KMS-11 (cell line): ENCODE data around the gene C1QTNF9B.
"Not testable (repeated sequence)": the region's sequence is repeated elsewhere in the genome, so short reads cannot be mapped to it uniquely, and the experiment has no call there.

ENCODE experiments used
- H2AFZ ChIP-seq: fragments of 200-600 bp; sonication (generic); 2 replicates; pipeline ENCODE4 v1.6.1; 2016; ENCODE audit warnings: antibody characterized with exemption, mixed run types, low read depth
- H3K27ac ChIP-seq: fragments of 200-600 bp; sonication (generic); 2 replicates; pipeline ENCODE4 v1.6.1; 2016; ENCODE audit warnings: mild to moderate bottlenecking, mixed run types
- H3K27me3 ChIP-seq: fragments of 200-600 bp; sonication (generic); 2 replicates; pipeline ENCODE4 v1.6.1; 2017; ENCODE audit warnings: mild to moderate bottlenecking, low read depth, mixed run types, moderate library complexity; ENCODE audit not compliant: insufficient read depth
- H3K36me3 ChIP-seq: fragments of 200-600 bp; sonication (generic); 2 replicates; pipeline ENCODE4 v1.6.1; 2017; ENCODE audit warnings: mild to moderate bottlenecking, mixed run types; ENCODE audit not compliant: insufficient read depth
- H3K4me1 ChIP-seq: fragments of 200-600 bp; sonication (generic); 2 replicates; pipeline ENCODE4 v1.6.1; 2016; ENCODE audit warnings: mild to moderate bottlenecking, low read depth, mixed run types; ENCODE audit not compliant: poor library complexity, severe bottlenecking
- H3K4me2 ChIP-seq: fragments of 200-600 bp; sonication (generic); 2 replicates; pipeline ENCODE4 v1.7.0; 2016; ENCODE audit warnings: mild to moderate bottlenecking, mixed run types
- H3K4me3 ChIP-seq: fragments of 200-600 bp; sonication (generic); IDR thresholded peaks from 2 replicates; pipeline ENCODE4 v1.6.1; 2017; ENCODE audit warnings: low read depth, low read length, mixed read lengths; ENCODE audit not compliant: insufficient read depth
- H3K79me2 ChIP-seq: fragments of 200-600 bp; sonication (generic); 2 replicates; pipeline ENCODE4 v1.6.1; 2016; ENCODE audit warnings: low read depth, mixed run types; ENCODE audit not compliant: insufficient read depth
- H3K9ac ChIP-seq: fragments of 200-600 bp; sonication (generic); 2 replicates; pipeline ENCODE4 v1.6.1; 2016; ENCODE audit warnings: mild to moderate bottlenecking, mixed run types
- H4K20me1 ChIP-seq: fragments of 200-600 bp; sonication (generic); 2 replicates; pipeline ENCODE4 v1.6.1; 2016; ENCODE audit warnings: mild to moderate bottlenecking, mixed run types; ENCODE audit not compliant: insufficient read depth
- TF ChIP-seq, protein P1 (sequence below): fragments of 200-600 bp; sonication (generic); conservative IDR thresholded peaks from 2 replicates; pipeline ENCODE4 v1.6.1; 2017; ENCODE audit warnings: low read depth, mild to moderate bottlenecking, antibody characterized with exemption, low read length, moderate library complexity, mixed read lengths

The C1QTNF9B gene

DNA sequence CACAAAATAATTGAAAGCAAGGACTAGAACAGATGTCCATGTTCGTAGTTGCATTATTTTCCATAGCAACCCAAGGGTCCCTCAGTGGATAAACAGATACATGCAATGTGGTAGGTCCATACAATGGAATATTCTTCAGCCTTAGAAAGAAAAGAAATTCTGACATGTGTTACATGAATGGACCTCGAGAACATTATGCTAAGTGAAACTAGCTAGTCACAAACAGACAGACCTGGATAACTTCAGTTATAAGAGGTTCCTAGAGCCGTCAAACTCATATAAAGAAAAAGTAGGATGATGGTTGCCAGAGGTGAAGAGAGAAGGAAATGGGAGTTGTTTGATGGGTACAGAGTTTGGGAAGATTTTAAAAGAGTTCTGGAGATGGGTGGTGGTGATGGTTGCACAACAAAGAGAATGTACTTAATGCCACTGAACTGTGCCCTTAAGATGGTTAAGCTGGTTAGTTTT lies at the start of gene C1QTNF9B:
TSS of gene C1QTNF9B (minus strand) at position 51 of the 468 bp plus-strand sequence.
- not testable (repeated sequence) for H3K4me1 ChIP-seq, H4K20me1 ChIP-seq, H3K9ac ChIP-seq, H3K27me3 ChIP-seq, H3K27ac ChIP-seq, H2AFZ ChIP-seq, H3K79me2 ChIP-seq, H3K4me2 ChIP-seq, H3K4me3 ChIP-seq, H3K36me3 ChIP-seq

DNA sequence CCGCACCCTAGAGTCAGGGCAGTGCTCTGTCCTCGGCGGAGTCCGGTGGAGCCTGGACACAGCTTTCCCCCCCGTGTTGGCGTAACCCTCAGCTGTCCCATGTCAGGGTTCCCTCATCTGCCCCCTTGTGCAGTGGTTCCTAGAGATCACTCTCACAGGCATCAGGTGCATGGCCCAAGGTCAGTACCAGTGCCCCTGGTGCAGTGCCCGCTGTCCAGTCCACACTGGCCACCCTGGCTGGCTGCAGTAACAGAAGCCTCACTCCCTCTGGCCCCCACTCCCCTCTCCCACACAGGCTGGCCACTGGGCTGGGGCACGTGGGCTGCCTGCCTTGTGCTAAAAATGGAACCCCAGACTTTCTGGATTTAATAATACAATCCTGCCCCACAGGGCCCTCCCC lies 49.6 kb upstream of the C1QTNF9B start:
- no peaks in the 10 kb centered on the region for H3K79me2 ChIP-seq
- H3K27me3 ChIP-seq = no peaks in the 10 kb centered on the region
- H3K27ac ChIP-seq = no peak overlapping the region
- TF ChIP-seq, protein P1, sequence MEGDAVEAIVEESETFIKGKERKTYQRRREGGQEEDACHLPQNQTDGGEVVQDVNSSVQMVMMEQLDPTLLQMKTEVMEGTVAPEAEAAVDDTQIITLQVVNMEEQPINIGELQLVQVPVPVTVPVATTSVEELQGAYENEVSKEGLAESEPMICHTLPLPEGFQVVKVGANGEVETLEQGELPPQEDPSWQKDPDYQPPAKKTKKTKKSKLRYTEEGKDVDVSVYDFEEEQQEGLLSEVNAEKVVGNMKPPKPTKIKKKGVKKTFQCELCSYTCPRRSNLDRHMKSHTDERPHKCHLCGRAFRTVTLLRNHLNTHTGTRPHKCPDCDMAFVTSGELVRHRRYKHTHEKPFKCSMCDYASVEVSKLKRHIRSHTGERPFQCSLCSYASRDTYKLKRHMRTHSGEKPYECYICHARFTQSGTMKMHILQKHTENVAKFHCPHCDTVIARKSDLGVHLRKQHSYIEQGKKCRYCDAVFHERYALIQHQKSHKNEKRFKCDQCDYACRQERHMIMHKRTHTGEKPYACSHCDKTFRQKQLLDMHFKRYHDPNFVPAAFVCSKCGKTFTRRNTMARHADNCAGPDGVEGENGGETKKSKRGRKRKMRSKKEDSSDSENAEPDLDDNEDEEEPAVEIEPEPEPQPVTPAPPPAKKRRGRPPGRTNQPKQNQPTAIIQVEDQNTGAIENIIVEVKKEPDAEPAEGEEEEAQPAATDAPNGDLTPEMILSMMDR = no peak
- H3K4me3 ChIP-seq = no peak overlapping the region
- H2AFZ ChIP-seq = no peak overlapping the region
- no peaks in the 10 kb centered on the region for H4K20me1 ChIP-seq
- H3K9ac ChIP-seq = no peak overlapping the region
- H3K4me2 ChIP-seq = no peak overlapping the region
- no peaks in the 10 kb centered on the region for H3K36me3 ChIP-seq
- H3K4me1 ChIP-seq = no peaks in the 10 kb centered on the region

DNA sequence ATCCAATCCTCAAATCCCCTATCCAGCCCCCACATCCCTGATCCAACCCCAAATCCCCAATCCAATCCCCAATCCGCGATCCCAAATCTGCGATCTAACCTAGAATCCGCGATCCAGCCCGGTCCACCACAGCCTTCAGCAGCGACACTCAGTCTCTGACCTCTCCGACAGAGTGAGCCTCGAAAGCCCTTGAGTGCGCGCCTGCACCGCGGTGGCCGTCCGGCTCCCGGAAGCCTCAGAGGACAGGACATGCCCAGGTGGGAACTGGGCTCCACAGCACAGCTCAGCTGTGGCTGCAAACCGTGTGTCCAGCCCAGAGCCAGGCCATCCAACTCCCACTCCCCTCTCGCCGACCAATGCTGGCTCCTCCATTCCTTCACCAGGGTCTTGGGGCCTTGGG lies 48.8 kb upstream of the C1QTNF9B start:
- no peaks in the 10 kb centered on the region for H3K36me3 ChIP-seq
- no peak overlapping the region for H2AFZ ChIP-seq
- no peaks in the 10 kb centered on the region for H3K4me1 ChIP-seq
- H3K4me2 ChIP-seq = no peak overlapping the region
- TF ChIP-seq, protein P1 = no peak
- no peaks in the 10 kb centered on the region for H3K27me3 ChIP-seq
- H3K4me3 ChIP-seq = no peak overlapping the region
- H4K20me1 ChIP-seq = no peaks in the 10 kb centered on the region
- no peak overlapping the region for H3K9ac ChIP-seq
- H3K79me2 ChIP-seq = no peaks in the 10 kb centered on the region
- no peak overlapping the region for H3K27ac ChIP-seq

DNA sequence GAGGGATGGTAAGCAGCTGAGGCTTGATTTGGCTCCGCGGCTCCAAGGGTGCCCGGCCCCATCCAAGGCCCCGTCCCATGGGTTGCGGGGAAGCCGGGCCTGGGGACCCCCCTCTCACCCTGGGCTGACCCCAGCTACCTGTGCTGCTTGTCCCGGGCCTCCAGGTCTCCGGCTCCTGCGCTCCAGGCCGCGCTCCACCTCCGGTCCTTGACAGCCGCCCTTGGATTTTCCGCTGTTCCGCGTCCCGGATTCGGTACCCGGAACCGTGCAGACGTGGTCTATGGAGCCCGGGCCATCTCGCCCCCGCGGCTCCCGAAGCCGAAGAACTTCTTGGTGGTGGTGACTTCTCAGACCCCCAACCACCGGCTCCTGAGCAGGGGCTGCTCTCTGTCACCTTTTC lies 48.3 kb upstream of the C1QTNF9B start:
- TF ChIP-seq, protein P1 = no peak
- H3K9ac ChIP-seq = no peak overlapping the region
- no peaks in the 10 kb centered on the region for H4K20me1 ChIP-seq
- H3K4me2 ChIP-seq = no peak overlapping the region
- H3K27ac ChIP-seq = no peak overlapping the region
- H3K79me2 ChIP-seq = no peaks in the 10 kb centered on the region
- no peak overlapping the region for H2AFZ ChIP-seq
- H3K27me3 ChIP-seq = no peaks in the 10 kb centered on the region
- no peak overlapping the region for H3K4me3 ChIP-seq
- H3K36me3 ChIP-seq = no peaks in the 10 kb centered on the region
- H3K4me1 ChIP-seq = no peaks in the 10 kb centered on the region

DNA sequence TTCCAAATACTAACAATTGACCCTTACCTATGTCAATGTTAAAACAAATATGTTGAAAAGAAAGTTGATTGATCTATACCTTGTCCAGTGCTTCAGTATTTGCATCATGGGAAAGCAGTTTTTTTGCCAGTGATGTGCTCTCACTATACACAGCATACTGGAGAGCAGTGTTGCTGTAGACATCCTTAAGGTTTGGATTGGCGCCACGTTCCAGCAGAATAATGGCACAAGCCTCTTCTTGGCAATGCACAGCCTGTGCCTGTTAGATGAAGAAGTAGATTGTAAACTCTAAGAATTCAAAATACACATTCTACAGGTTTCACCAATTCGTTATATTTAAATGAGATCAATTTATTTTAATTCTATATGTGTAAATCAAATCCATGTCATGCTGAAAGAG lies 43.9 kb upstream of the C1QTNF9B start:
- no peak overlapping the region for H2AFZ ChIP-seq
- H3K36me3 ChIP-seq = no peaks in the 10 kb centered on the region

DNA sequence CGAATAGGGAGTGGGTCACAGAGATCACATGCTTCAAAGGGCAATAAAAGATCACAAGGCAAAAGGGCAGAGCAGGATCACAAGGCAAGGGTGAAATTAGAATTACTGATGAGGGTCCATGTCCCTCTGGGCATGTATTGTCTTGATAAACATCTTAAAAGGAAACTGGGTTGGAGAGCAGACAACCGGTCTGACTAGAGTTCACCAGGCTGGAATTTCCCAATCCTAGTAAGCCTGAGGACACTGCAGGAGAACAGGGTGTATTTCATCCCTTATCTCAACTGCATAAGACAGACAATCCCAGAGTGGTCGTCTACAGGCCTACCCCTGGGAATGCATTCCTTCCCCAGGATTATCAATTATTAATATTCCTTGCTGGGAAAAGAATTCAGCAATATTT lies 42.4 kb upstream of the C1QTNF9B start:
- not testable (repeated sequence) for H3K9ac ChIP-seq, H4K20me1 ChIP-seq, H3K27ac ChIP-seq, H3K27me3 ChIP-seq, H3K4me1 ChIP-seq, H3K79me2 ChIP-seq, H2AFZ ChIP-seq, H3K4me3 ChIP-seq, H3K4me2 ChIP-seq, H3K36me3 ChIP-seq

More for the DNA sequence above, 43.9 kb upstream of the C1QTNF9B start:
- Histone ChIP-seq H4K20me1 (no peaks in the 10 kb centered on the region), H3K4me2 (no peak overlapping the region), H3K4me1 (no peaks in the 10 kb centered on the region), H3K27ac (no peak overlapping the region), H3K9ac (no peak overlapping the region), H3K27me3 (no peaks in the 10 kb centered on the region), H3K79me2 (no peaks in the 10 kb centered on the region), H3K4me3 (no peak overlapping the region)
- TF ChIP-seq, protein P1 = no peak
